Erythroblast (primary cell): ENCODE measurements around the gene ZNF438.

Source experiments
- GATA1 ChIP-seq: IDR thresholded peaks from 2 replicates; pipeline ENCODE4 v1.6.1; 2011; ENCODE audit warnings: low read depth, mild to moderate bottlenecking, control low read depth, low read length, moderate library complexity
- POLR2A ChIP-seq: IDR thresholded peaks from 2 replicates; pipeline ENCODE4 v1.6.1; 2011; ENCODE audit warnings: mild to moderate bottlenecking, low read length

GRCh38 chr10:31018356-31018750 lies 13.3 kb downstream of the ZNF438 start:
- no peak for TF ChIP-seq POLR2A
- TF ChIP-seq GATA1 = no peak
